GM18507 (cell line): ENCODE data around the gene KLF8.
A peak's percentile ranks its signal among the peaks of the same experiment; 100 is the strongest.

ENCODE experiments used
- DNase-seq: peaks from one replicate; pipeline ENCODE4 v3.0.0; 2011; ENCODE audit warnings: low read depth; ENCODE audit not compliant: insufficient read length; ENCODE audit errors: extremely low spot score
- FAIRE-seq: peaks from 2 replicates; lab custom pipeline; 2011; peaks lifted over from hg19 to GRCh38; lab: Jason Lieb, UNC

Gene KLF8

DNA sequence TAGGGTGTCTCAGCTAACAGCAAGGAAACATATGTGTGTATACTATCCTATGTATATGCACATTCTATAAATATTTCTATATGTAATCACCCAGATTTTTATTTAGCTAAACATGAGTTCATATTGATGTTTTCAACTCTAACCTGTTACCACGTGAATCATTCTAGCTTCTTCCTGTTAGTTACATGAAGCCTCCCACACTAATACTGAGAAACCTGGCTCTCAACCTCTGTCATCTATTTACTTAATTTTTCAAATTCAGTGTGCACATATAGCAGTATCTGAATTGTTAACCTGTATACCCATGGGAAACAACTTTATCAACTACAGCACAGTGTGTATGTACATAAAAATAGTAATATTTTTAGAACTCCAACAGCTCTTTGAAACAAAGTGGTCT, 57.3 kb downstream of the KLF8 start:
- FAIRE-seq (no peak), DNase-seq (no peak)

DNA sequence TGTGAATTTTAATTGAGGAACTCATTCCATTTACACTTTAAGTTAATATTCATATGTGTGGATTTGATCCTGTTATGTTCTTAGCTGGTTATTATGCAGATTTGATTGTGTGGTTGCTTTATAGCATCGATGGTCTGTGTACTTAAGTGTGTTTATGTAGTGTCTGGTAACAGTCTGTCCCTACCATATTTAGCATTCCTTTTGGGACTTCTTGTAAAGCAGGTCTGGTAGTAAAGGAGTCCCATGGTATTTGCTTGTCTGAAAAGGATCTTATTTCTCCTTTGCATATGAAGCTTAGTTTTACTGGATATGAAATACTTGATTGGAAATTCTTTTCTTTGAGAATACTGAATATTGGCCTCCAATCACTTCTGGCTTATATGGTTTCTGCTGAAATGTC, 76.6 kb downstream of the KLF8 start:
- DNase-seq (no peak), FAIRE-seq (no peak)

DNA sequence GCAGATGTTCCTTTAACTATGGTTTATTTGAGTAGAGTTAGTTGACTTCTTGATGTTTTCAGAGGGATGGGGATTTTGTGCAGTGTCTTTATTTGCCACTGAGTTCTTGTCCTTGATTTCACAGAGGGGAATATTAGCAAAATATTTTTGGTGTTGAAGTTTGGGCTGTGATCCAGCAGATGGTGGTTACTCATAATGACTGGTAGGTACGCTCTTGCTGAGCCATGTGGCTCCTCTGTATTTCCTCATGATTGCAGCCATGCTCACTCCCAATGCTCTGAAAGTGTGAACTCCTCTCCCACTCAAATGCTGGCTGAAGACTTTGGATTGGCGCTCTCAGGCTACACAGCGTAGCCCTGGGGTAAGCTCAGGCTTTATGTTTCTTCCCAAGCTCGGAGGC, 77.7 kb downstream of the KLF8 start:
- FAIRE-seq (no peak), DNase-seq (no peak)

DNA sequence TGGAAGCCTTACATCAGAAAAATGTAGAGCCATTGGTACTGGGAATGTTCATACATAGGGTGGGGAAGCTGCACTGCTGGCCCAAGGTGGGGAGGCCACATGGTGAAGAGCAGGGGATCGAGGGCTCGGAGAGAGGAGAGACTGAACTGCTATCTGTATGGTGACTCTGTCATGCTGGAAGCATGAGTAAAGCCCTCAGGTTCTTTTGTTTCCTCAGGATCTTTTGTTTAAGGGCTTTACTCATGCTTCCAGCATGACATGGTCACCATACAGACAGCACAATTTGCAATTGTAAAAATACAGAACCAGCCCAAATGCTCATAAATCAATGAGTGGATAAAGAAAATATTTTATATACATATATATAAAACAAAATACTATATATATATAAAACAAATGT, 78.4 kb downstream of the KLF8 start:
- FAIRE-seq = no peak
- DNase-seq = no peak

DNA sequence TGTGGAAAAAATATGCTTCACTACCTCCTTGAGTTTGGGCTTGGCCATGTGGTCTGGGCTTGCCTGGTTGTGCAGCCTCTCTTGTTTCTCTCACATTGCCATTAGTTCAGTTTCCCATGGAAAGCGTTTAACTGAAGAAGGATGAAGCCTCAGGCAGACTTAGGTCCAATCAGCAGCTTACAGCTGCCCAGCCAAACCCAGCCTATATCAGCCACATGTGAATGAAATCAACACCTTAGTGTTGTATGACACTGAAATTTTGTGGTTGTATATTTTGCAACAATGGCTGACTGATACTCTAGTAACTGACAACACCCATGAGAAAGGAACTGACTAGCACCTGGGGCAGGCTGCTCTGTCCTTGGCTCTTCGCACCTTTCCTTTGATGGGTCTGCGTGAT, 81.2 kb downstream of the KLF8 start:
- no peak for FAIRE-seq
- DNase-seq = no peak

DNA sequence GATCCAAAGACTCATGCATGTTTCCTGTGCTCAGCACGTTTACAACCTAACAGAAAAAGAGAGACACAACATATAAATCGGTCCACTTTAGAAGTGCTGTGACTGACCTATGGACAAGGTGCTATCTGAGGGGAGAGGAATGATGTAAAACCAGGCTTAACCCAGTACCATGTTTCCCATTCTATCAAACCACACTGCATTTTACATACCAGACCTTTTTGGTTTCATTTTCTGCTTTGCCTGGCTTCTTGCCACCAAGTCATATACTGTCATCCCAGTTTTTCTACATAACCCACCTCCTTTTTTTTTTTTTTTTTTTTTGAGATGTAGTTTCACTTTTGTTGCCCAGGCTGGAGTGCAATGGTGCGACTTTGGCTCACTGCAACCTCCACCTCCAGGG, 82.2 kb downstream of the KLF8 start:
- FAIRE-seq (peak; percentile 61), DNase-seq (no peak)

DNA sequence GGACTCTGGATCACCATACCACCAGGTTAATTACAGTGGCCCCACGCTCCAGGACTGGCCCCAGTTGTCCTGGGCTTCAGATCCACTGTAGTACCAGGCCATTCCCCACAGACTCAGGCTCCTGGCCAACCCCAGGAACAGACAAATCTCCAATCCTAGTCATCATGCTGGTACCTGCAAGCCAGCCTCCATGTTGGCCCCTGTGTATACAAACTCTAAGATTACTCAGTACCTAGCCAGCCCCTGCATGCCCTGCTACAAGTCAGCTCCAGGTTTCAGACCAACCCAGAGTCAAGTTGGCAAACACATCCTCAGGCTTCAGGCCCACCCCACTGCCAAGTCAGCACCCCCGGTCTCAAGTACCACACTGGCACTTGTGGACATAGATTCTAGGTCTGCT, 85.9 kb downstream of the KLF8 start:
- DNase-seq (no peak), FAIRE-seq (no peak)

DNA sequence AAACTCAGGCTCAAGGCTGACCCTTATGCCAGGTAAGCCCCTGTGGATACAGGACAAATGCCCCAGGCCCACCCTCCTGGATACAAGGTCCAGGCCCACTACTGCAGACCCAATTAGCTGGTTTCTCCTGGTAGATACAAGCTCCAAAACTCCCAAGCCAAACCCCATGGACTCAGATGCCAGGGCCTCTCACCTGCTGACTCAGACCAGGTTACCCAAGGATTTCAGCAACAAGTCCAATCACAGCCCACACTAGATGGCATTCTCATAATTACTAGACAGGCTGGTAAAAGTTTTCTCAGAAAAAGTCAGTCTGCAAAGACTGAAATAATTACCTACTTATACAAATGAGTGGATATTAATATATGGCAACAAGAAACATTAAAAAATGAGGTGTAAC, 87.0 kb downstream of the KLF8 start:
- no peak for FAIRE-seq
- DNase-seq = no peak
